ENCODE measurements around the gene SLC16A11. TPM values are rescaled to one million over a fixed set of nuclear protein-coding genes. Genes with fewer than 3 reads are reported as not detected.

SLC16A11 gene
- polyA plus RNA-seq, 1 donor from 2014 or later: not detected

DNA sequence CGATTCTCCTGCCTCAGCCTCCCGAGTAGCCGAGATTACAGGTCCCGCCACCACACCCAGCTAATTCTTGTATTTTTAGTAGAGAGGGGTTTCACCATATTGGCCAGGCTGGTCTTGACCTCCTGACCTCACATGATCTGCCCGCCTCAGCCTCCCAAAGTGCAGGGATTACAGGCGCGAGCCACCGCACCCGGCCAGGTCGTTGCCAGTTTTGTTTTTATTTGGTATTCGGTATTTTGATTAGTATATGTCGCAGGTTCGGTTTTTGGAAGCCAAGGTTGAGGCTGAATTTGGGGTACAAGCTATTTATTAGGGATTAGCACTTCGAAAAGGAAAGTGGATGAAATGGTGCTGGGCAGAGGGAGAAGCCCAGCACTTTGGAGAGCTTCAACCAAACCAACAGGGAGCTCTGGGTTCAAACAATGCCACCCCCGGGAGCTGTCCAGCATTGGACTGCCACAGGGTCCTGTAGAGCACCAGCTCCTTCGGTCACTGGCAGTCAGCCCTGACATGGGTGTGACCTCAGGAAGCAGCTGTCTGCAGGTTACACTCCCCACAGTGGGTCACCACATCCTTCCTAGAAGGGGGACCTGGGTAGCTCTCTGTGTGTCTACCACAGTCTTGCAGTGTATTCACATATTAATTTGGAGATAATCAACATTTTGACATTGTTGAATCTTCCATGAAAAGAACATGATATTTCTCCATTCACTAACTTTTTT lies 37.6 kb upstream of the SLC16A11 start:
- no peak for TF ChIP-seq EZH2 (IDR thresholded peaks at IDR 0.05; ENCODE audit: borderline replicate concordance, insufficient read depth, low read length, poor library complexity, severe bottlenecking)
- no peak for TF ChIP-seq TAF1 (IDR thresholded peaks at IDR 0.05; ENCODE audit: low read depth)
- TF ChIP-seq RAD21 (conservative IDR thresholded peaks at IDR 0.05): no peak
- TF ChIP-seq, protein P1, sequence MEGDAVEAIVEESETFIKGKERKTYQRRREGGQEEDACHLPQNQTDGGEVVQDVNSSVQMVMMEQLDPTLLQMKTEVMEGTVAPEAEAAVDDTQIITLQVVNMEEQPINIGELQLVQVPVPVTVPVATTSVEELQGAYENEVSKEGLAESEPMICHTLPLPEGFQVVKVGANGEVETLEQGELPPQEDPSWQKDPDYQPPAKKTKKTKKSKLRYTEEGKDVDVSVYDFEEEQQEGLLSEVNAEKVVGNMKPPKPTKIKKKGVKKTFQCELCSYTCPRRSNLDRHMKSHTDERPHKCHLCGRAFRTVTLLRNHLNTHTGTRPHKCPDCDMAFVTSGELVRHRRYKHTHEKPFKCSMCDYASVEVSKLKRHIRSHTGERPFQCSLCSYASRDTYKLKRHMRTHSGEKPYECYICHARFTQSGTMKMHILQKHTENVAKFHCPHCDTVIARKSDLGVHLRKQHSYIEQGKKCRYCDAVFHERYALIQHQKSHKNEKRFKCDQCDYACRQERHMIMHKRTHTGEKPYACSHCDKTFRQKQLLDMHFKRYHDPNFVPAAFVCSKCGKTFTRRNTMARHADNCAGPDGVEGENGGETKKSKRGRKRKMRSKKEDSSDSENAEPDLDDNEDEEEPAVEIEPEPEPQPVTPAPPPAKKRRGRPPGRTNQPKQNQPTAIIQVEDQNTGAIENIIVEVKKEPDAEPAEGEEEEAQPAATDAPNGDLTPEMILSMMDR (IDR thresholded peaks at IDR 0.05; ENCODE audit: poor library complexity, severe bottlenecking): no peak
- no peak for TF ChIP-seq EP300 (conservative IDR thresholded peaks at IDR 0.05; ENCODE audit: poor library complexity, severe bottlenecking)
- TF ChIP-seq SMC3 (conservative IDR thresholded peaks at IDR 0.05; ENCODE audit: poor library complexity): no peak
- TF ChIP-seq, protein P2, sequence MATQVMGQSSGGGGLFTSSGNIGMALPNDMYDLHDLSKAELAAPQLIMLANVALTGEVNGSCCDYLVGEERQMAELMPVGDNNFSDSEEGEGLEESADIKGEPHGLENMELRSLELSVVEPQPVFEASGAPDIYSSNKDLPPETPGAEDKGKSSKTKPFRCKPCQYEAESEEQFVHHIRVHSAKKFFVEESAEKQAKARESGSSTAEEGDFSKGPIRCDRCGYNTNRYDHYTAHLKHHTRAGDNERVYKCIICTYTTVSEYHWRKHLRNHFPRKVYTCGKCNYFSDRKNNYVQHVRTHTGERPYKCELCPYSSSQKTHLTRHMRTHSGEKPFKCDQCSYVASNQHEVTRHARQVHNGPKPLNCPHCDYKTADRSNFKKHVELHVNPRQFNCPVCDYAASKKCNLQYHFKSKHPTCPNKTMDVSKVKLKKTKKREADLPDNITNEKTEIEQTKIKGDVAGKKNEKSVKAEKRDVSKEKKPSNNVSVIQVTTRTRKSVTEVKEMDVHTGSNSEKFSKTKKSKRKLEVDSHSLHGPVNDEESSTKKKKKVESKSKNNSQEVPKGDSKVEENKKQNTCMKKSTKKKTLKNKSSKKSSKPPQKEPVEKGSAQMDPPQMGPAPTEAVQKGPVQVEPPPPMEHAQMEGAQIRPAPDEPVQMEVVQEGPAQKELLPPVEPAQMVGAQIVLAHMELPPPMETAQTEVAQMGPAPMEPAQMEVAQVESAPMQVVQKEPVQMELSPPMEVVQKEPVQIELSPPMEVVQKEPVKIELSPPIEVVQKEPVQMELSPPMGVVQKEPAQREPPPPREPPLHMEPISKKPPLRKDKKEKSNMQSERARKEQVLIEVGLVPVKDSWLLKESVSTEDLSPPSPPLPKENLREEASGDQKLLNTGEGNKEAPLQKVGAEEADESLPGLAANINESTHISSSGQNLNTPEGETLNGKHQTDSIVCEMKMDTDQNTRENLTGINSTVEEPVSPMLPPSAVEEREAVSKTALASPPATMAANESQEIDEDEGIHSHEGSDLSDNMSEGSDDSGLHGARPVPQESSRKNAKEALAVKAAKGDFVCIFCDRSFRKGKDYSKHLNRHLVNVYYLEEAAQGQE (IDR thresholded peaks at IDR 0.05; ENCODE audit: borderline replicate concordance): no peak
- no peak for TF ChIP-seq POLR2AphosphoS5 (IDR thresholded peaks at IDR 0.05)
- no peak for TF ChIP-seq MXI1 (conservative IDR thresholded peaks at IDR 0.05; ENCODE audit: poor library complexity, severe bottlenecking)
- Histone ChIP-seq H3K79me2 (replicated peaks; ENCODE audit: insufficient read depth, low read length) (no peaks in the 10 kb centered on the region), H3K9me2 (ENCODE audit: insufficient read depth, low read length) (no peaks in the 10 kb centered on the region), H3K27me3 (ENCODE audit: insufficient read depth, low read depth, low read length) (no peaks in the 10 kb centered on the region), H3F3A (ENCODE audit: insufficient read depth, low read length, poor library complexity, severe bottlenecking) (no peaks in the 10 kb centered on the region), H3K27ac (ENCODE audit: low read length) (no peak overlapping the region), H4K20me1 (ENCODE audit: insufficient read depth) (no peaks in the 10 kb centered on the region), H3K9me3 (ENCODE audit: low read length) (no peaks in the 10 kb centered on the region), H3K36me3 (ENCODE audit: insufficient read depth, low read length) (no peaks in the 10 kb centered on the region), H3K4me2 (ENCODE audit: low read length) (no peak overlapping the region), H2AFZ (ENCODE audit: low read depth, low read length) (no peak overlapping the region), H3K9ac (ENCODE audit: low read length) (no peak overlapping the region), H3K4me3 (ENCODE audit: low read length) (no peak overlapping the region)

DNA sequence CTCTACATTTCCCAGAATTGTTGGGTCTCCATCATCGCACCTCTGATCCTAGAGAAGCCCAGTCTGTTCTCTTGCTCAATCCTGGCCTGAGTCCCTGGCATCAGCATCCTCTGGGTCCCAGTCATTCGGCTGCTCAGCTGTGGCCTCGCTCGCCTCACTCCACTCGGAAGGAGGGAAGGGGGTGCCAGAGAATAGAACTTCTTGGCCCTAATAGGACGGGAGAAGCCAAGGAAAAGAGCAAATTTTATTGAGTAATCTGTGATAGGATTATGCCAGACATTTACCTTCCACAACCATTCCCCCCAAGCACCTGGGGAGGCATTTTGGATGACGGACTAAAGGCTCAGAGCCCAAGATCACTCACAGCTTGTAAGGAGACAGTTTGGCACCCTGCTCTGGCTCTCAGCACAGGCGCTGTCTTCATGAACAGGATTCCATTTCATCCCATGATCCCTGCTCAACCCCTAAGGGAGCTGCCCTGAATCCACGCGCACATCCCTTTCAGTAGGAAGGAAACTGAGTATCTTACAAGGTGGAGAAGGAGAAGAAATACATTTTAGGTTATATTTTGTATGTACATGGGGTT lies 36.7 kb upstream of the SLC16A11 start:
- Histone ChIP-seq H3K9me3 (ENCODE audit: low read length) (no peaks in the 10 kb centered on the region), H3F3A (ENCODE audit: insufficient read depth, low read length, poor library complexity, severe bottlenecking) (no peaks in the 10 kb centered on the region), H2AFZ (ENCODE audit: low read depth, low read length) (no peak overlapping the region), H3K27me3 (ENCODE audit: insufficient read depth, low read depth, low read length) (no peaks in the 10 kb centered on the region), H3K9ac (ENCODE audit: low read length) (no peak overlapping the region), H3K36me3 (ENCODE audit: insufficient read depth, low read length) (no peaks in the 10 kb centered on the region), H3K79me2 (replicated peaks; ENCODE audit: insufficient read depth, low read length) (no peaks in the 10 kb centered on the region), H3K27ac (ENCODE audit: low read length) (no peak overlapping the region), H3K4me3 (ENCODE audit: low read length) (no peak overlapping the region), H4K20me1 (ENCODE audit: insufficient read depth) (no peaks in the 10 kb centered on the region), H3K9me2 (ENCODE audit: insufficient read depth, low read length) (no peaks in the 10 kb centered on the region), H3K4me2 (ENCODE audit: low read length) (no peak overlapping the region)
- TF ChIP-seq RAD21 (conservative IDR thresholded peaks at IDR 0.05): no peak
- no peak for TF ChIP-seq TAF1 (IDR thresholded peaks at IDR 0.05; ENCODE audit: low read depth)
- TF ChIP-seq MXI1 (conservative IDR thresholded peaks at IDR 0.05; ENCODE audit: poor library complexity, severe bottlenecking): no peak
- TF ChIP-seq EP300 (conservative IDR thresholded peaks at IDR 0.05; ENCODE audit: poor library complexity, severe bottlenecking): no peak
- TF ChIP-seq, protein P2 (IDR thresholded peaks at IDR 0.05; ENCODE audit: borderline replicate concordance): no peak
